ENCODE measurements around the gene FGF19.

The FGF19 gene

DNA sequence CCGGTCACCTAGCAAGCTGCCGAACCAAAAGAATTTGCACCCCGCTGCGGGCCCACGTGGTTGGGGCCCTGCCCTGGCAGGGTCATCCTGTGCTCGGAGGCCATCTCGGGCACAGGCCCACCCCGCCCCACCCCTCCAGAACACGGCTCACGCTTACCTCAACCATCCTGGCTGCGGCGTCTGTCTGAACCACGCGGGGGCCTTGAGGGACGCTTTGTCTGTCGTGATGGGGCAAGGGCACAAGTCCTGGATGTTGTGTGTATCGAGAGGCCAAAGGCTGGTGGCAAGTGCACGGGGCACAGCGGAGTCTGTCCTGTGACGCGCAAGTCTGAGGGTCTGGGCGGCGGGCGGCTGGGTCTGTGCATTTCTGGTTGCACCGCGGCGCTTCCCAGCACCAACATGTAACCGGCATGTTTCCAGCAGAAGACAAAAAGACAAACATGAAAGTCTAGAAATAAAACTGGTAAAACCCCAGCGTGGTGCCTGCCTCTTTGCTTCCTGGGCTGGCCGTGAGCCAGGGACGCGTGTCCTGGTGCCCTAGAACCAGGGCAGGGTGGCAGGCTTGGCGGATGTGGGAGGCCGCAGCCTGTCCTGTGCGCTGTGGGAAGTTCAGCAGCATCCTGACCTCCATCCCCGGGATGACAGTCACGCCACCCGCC lies 49.7 kb downstream of the FGF19 start:
- no peak for DNase-seq

- no peak for DNase-seq
These were observed 50.3 kb downstream of the FGF19 start for GRCh38 chr11:69653406-69653960.

- DNase-seq, result no peak
These were observed 50.8 kb downstream of the FGF19 start for GRCh38 chr11:69652999-69653398.

GRCh38 chr11:69651834-69652620 lies 51.8 kb downstream of the FGF19 start:
- no peak for DNase-seq

DNA sequence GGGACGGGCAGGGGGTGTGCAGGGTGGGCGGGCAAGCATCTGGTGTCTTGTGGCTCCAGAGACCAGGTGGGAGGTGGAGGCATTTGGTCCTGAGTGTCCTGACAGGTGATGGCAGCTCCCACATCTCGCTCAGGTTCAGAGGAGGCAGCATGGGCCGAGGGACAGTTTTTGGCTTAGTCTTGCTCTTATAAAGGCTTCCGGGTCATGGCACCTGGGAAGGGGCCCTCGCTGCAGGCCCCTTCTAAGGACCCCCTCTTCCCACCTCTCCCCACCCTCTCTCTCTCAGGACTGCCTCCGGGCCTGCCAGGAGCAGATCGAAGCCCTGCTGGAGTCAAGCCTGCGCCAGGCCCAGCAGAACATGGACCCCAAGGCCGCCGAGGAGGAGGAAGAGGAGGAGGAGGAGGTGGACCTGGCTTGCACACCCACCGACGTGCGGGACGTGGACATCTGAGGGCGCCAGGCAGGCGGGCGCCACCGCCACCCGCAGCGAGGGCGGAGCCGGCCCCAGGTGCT lies 52.9 kb downstream of the FGF19 start:
- no peak for DNase-seq

DNA sequence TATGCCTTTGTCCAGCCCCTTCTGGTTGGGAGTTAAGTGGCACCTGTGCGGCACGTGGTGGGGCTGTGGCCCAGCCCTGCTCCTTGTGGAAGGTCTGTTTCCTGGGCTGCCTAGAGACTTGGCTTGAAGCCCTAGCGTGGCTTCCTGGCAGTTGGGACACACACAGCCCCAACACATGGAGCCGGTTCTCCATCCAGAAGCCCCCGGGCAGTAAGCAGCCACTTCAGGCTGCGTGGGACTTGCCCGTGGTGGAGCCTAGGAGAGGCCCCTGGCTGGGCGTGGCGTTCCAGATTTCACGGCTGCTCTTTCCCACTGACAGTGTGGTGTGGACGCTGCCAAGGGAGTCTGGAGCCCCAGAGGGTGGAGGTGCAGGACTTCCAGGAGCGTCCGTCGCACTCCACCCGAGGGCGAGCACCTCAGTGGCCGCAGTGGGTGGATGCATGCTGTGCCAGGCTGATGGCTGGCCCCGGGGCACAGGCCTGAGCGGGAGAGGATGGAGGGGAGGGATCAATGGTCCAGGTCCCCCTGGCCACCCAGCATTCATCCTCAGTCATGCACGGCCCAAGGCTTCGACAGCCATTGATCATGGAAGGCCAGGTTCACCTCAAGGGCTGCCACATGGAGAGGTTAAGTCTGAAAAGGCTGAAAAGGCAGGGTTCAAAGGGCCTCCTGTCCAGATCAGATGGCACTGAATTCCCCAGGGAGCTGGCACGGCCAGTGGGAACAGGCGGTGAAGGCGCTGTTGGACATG lies 53.6 kb downstream of the FGF19 start:
- DNase-seq, result no peak

- no peak for DNase-seq
These were observed 54.3 kb downstream of the FGF19 start for GRCh38 chr11:69649576-69649900.

DNA sequence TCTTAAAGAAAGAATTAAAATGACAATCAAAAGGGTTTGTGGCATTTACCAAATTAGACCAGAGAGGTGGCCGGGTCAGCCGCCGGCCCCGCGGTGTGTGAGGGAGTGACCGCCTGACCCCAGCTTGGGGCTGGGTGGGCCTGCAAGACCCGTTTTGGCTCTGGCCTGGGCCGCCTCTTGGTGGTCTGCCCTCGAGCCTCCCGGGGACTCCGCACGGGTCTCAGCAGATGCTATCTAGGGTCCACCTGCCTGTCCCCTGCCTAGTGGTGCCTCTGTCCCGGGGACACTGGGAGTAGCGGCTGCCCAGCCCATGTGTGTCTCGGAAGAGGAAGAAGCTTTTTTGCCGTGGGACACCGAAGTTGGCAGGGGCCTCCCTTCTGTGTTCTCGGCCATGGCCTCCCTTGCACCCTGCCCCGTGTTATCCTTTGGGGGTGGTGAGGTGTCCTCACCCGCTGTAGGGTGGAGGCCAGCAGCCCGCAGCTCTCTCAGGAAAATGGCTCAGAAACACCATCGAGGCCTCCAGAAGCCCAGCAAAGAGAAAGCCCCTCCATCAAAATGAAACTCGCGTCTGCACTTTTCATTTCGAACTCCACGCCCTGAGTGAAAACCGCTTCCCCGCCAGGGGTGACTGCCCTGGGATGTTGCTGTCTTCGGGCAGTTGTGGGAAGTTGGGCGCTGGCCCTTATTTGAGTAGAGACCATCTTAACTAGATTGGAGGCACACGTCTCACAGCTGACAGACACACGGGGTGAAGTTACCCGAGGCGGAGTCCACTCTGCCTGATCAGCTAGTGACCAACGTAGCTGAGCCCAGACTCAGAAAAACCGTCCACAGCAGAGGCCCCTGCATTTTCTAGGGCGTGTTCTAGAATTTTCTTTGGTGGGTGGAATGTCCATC lies 54.9 kb downstream of the FGF19 start:
- no peak for DNase-seq

Measured in amniotic stem cell (primary cell).